ENCODE results near the gene AKAP4.

DNA sequence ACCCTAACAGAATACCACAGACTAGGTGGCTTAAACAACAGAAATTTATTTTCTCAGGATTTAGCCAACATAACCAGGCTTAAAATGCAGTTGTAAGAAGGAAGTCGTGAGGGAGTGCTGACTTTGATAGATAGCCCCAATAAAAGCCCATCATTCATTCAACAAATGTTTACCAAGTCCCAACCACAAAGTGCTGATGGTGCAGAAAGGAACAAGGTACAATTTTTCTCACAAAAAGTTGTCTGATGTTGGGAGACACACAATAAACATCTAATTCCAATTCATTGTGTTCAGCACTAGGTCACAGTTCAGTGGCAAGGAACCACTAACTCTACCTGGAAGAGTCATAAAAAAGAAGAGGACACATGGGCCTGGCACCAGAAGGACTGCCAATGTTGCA lies 42.2 kb downstream of the AKAP4 start:
- TF ChIP-seq, protein P1, sequence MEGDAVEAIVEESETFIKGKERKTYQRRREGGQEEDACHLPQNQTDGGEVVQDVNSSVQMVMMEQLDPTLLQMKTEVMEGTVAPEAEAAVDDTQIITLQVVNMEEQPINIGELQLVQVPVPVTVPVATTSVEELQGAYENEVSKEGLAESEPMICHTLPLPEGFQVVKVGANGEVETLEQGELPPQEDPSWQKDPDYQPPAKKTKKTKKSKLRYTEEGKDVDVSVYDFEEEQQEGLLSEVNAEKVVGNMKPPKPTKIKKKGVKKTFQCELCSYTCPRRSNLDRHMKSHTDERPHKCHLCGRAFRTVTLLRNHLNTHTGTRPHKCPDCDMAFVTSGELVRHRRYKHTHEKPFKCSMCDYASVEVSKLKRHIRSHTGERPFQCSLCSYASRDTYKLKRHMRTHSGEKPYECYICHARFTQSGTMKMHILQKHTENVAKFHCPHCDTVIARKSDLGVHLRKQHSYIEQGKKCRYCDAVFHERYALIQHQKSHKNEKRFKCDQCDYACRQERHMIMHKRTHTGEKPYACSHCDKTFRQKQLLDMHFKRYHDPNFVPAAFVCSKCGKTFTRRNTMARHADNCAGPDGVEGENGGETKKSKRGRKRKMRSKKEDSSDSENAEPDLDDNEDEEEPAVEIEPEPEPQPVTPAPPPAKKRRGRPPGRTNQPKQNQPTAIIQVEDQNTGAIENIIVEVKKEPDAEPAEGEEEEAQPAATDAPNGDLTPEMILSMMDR (IDR thresholded peaks at IDR 0.05) = no peak
- TF ChIP-seq KDM5A (IDR thresholded peaks at IDR 0.05) (no peak), RFX5 (IDR thresholded peaks at IDR 0.05) (no peak), POLR2A (IDR thresholded peaks at IDR 0.05; ENCODE audit: low read length) (no peak), SREBF2 (IDR thresholded peaks at IDR 0.05) (no peak), MYC (IDR thresholded peaks at IDR 0.05; ENCODE audit: borderline replicate concordance, low read length) (no peak), CEBPB (IDR thresholded peaks at IDR 0.05) (no peak)
- TF ChIP-seq, protein P2, sequence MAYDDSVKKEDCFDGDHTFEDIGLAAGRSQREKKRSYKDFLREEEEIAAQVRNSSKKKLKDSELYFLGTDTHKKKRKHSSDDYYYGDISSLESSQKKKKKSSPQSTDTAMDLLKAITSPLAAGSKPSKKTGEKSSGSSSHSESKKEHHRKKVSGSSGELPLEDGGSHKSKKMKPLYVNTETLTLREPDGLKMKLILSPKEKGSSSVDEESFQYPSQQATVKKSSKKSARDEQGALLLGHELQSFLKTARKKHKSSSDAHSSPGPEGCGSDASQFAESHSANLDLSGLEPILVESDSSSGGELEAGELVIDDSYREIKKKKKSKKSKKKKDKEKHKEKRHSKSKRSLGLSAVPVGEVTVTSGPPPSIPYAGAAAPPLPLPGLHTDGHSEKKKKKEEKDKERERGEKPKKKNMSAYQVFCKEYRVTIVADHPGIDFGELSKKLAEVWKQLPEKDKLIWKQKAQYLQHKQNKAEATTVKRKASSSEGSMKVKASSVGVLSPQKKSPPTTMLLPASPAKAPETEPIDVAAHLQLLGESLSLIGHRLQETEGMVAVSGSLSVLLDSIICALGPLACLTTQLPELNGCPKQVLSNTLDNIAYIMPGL (CRISPR knock-in tag; IDR thresholded peaks at IDR 0.05; ENCODE audit: borderline replicate concordance) = no peak
- TF ChIP-seq, protein P3, sequence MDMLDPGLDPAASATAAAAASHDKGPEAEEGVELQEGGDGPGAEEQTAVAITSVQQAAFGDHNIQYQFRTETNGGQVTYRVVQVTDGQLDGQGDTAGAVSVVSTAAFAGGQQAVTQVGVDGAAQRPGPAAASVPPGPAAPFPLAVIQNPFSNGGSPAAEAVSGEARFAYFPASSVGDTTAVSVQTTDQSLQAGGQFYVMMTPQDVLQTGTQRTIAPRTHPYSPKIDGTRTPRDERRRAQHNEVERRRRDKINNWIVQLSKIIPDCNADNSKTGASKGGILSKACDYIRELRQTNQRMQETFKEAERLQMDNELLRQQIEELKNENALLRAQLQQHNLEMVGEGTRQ (IDR thresholded peaks at IDR 0.05) = no peak
- TF ChIP-seq, protein P4, sequence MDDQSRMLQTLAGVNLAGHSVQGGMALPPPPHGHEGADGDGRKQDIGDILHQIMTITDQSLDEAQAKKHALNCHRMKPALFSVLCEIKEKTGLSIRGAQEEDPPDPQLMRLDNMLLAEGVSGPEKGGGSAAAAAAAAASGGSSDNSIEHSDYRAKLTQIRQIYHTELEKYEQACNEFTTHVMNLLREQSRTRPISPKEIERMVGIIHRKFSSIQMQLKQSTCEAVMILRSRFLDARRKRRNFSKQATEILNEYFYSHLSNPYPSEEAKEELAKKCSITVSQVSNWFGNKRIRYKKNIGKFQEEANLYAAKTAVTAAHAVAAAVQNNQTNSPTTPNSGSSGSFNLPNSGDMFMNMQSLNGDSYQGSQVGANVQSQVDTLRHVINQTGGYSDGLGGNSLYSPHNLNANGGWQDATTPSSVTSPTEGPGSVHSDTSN (IDR thresholded peaks at IDR 0.05) = no peak
